ENCODE measurements around the gene TMEM151A.

The TMEM151A gene

DNA sequence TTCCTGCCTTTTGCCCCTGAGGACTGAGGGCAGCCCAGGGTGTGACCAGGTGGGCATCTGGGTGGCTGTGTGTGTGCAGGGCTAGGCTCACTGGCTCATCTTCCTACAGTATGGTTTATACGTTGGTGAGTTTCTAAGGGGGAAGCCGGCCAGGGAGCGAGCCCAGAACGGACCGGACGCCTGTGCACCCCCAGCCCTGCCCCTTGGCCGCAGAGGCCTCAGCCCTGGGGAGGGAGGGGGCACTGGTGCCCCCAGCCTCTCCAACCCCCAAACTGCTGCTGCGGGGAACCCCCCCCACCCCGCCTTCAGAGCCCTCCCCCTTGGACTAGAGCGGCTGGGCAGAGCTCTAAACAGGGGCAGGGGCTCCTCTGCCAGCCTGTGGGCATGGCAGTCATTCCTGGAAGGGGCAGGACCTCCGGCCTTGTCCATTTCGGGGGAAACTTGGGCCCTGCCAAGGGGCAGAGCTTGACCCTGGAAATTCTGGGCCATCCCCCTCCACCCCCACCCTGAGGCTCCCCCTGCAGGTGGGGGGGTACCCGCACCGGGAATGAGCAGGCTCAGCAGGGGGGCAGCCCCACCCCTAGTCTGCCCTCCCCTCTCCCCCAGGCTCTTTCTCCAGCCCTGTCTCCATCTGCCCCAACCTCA is 8.1 kb upstream of the TMEM151A start:
- no peak for DNase-seq

- no peak for DNase-seq
Observed at GRCh38 chr11:66284526-66285078, 7.1 kb upstream of the TMEM151A start.

DNA sequence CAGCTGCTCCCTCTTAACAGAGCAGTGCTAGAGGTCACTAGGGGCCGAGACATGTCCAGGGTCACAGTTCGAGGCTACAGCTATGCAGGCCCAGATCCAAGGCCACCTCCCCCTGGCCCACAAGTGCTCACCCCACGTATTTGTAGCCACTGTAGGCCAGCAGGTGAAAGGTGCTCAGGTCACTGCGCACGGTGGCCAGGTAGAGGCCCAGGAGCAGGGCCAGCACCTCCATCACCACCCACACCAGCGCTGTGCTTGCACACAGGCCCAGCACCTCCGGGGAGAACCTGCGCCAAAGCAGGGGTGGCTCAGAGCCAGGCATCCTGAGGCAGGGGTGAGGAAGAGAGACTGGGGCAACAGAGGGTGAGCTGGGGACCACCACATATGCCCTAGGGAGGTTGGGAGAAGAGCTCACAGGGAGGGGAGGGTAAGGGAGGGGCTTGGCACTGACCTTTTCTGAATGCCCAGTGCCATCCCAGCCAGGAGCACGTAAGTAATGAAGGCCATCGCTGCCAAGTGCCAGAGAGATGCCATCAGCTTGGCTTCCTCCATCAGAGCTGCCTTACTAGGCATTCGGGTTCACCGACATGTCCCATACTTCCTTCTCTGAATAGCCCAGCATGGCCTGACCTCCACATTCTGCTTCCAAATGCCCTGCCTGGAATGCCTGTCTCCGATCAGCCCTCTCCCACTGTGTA is 6.3 kb upstream of the TMEM151A start:
- no peak for DNase-seq

DNA sequence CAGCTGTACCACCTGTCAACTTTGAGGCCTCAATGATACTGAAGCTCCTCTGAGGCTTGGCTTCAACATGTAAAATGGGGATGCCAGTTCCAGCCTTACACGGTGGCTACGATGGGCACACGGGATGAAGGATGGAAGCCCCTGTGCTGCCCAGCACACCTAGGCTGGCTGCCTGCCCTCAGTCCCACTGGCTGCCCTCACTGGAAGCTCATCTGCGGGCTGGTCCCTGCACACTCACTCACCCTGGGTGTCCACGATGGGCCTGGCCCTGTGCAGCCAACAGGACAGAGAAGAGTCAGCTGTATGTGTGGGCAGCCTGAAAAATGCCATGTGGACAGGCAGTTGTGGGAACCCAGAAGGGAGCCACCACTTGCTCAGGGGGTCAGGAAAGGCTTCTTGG is 5.0 kb upstream of the TMEM151A start:
- DNase-seq: no peak

GRCh38 chr11:66287211-66287888 is 4.3 kb upstream of the TMEM151A start:
- DNase-seq: no peak

GRCh38 chr11:66287889-66288670 is 3.6 kb upstream of the TMEM151A start:
- no peak for DNase-seq

DNA sequence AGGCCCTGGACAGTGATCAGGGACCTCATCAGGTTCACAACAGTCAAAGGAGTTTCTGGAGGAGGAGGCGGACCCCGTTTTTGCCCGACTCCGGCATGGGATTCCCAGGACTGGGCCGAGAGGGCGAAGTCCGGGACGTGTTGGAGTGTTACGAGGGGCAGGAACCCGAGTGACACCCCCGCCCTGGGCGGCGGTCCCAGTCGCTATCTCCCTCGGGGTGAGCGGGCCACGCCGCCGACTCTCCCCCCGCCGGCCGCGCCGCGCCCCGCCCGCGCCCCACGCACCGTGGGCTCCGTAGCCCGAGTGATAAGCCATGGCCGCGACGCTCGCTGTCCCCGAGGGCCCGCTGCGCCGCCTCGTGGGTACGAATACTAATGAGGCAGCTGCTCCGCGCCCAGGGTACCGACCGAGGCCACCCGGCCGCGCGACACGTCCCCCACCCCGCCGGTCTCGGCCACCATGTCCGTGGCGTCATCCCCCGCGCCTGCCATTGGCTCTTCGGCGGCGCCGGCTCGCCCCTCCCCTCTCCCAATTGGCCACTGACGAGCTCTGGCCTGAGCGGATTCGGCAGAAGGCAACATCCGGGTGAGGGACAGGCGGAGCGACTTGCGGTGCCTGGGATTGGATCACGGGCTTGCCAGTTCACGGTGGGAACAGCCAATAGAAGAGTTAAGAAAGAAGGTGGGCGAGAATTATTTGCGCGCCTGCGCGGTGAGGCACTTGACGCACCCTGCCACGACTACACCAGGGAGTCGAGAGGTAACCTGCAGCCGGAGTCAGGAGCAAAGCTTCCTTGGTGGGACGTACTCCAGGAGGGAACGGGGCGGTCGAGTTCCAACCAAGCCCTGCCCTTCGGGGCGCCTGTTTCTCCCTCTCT is 2.8 kb upstream of the TMEM151A start, which contains the start of gene YIF1A:
TSS of gene YIF1A (minus strand) at position 473 of the 877 bp plus-strand sequence. CDS start at position 315, 158 bp downstream.
- peak; percentile 96 for DNase-seq

GRCh38 chr11:66289548-66290329 is 2.0 kb upstream of the TMEM151A start:
- DNase-seq: peak; percentile 71

DNA sequence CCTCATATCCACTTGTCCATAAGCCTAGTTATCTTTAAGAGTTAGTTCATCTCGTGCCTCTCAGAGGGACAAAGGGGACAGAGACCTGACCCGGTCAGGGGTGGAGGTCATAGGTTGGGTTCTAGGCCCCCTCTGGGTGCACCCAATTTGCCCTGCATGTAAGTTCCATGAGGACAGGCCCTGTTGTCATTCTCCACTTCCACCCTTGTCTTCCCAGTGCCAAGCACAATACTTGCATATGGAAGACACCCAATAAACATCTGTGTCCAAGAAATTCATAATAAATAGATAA is 1.4 kb upstream of the TMEM151A start:
- no peak for DNase-seq

- DNase-seq: no peak
Observed at GRCh38 chr11:66291303-66291705, 390 bp upstream of the TMEM151A start.

- DNase-seq: no peak
Observed at GRCh38 chr11:66292543-66293332, 1.0 kb downstream of the TMEM151A start.

- no peak for DNase-seq
Observed at GRCh38 chr11:66293352-66293751, 1.7 kb downstream of the TMEM151A start.

DNA sequence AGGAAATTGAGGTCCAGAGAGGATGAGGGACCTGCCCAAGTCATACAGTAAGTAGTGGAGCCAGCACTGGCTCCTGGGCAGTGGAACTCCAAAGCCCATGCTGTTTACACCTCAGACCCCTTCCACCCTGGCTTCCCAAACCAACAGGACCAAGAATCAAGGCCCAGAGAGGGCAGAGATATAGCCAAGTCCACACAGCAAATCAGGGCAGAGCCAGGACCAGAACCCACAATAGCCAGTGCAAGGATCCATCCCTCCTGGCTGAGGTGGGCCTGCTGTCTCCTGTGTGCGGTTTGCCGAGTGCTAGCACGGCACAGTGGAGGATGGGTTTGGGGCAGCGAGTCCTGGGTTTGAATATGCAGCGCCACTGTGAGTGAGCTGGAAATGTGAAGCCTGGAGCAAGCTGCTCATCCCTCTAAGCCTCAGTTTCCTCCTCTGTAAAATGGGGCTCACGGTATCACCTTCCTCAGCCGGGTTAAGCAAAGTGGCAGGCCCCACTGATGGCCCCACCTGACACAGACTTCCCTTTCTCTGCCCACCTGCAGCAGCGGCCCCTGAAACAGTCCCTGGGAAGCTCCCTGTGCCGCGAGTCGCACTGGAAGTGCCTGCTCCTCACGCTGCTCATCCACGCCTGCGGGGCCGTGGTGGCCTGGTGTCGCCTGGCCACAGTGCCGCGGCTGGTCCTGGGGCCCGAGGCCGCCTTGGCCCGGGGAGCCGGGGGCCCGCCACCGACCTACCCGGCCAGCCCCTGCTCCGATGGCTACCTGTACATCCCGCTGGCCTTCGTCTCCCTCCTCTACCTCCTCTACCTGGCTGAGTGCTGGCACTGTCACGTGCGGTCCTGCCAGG is 2.3 kb downstream of the TMEM151A start:
- no peak for DNase-seq

DNA sequence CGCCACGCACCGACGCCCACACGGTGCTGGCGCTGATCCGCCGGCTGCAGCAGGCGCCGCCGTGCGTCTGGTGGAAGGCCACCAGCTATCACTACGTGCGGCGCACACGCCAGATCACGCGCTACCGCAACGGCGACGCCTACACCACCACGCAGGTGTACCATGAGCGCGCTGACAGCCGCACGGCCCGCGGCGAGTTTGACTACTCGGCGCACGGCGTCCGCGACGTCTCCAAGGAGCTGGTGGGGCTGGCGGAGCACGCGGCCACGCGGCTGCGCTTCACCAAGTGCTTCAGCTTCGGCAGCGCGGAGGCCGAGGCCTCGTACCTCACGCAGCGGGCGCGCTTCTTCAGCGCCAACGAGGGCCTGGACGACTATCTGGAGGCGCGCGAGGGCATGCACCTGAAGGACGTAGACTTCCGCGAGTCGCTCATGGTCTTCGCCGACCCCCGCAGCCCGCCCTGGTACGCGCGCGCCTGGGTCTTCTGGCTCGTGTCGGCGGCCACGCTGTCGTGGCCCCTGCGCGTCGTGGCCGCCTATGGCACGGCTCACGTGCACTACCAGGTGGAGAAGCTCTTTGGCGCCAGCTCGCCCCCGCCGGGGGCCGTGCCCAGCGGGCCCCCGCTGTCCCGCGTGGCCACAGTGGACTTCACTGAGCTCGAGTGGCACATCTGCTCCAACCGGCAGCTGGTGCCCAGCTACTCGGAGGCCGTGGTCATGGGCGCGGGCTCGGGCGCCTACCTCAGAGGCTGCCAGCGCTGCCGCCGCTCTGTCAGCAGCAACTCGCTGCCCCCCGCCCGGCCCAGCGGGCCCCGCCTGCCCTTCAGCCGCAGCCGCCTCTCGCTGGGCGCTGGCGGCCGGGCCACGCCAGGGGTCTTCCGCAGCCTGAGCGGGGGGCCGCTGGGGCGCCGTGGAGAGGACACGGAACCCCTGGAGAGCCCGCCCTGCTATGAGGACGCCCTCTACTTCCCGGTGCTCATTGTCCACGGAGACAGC is 3.2 kb downstream of the TMEM151A start:
- DNase-seq: no peak

- no peak for DNase-seq
Observed at GRCh38 chr11:66297610-66298009, 5.9 kb downstream of the TMEM151A start.

GRCh38 chr11:66299186-66299585 is 7.5 kb downstream of the TMEM151A start:
- no peak for DNase-seq

DNA sequence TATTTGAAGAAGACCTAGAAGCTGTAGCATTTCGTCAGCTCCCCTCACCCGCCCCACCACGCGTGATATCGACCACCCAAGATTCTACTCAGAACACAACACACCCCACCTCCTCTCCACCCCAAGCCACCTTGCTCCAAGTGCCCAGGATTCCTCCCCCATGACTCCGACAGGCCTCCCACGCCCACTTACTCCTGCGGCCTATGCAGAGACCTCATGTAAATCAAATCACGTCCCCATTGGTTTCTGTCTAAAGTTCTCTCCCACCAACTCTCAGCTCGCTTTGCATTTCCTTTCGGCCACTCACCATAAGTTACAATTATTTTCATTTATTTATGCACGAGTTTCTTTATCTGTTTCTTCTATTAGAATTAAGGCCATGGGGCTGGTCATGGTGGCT is 11.0 kb downstream of the TMEM151A start:
- DNase-seq: no peak

DNA sequence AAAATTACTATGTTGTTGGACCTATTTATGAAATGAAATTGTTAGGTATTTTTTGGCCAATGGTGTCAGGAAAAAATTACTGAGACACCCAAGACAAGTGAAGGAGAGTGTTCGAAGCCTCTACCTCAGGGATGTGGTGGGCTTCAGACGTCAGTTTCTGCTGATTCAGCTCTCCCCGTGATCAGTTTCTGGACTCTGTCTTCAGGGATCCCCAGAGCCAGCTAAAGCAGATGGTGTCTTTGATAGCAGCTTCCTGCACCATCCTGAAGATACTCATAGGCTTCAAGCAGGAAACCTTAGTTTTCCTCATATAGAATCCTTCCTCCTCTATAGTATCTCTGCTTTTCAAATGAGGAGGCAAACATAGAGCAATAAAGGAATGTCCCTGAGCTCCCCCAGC is 17.8 kb downstream of the TMEM151A start:
- no peak for DNase-seq

Data from T-helper 9 cell (primary cell).